Heart left ventricle (tissue), 16 donors: ENCODE measurements around the gene EMID1. TPM values are rescaled to one million over a fixed set of nuclear protein-coding genes. Genes with fewer than 3 reads are reported as not detected.

Source experiments
- ATAC-seq, 4 donors: fragments of 200-7000 bp; cut with Tn5 transposase; one replicate each; pipeline ENCODE4 v1.9.1; 2020 to 2022; ENCODE audit warnings: moderate library complexity in 4 of 4, mild to moderate bottlenecking in 3 of 4, moderate number of reproducible peaks in 1 of 4
- DNase-seq, 5 donors: peaks; one replicate each; pipeline ENCODE4 v3.0.0-alpha.2; 2020
- H3K27ac ChIP-seq, 12 donors: fragments of 200-600 bp; sonication (generic) in 4 of 12; one replicate each; pipeline versions ENCODE4 v1.5.0 to v1.8.0; 2016 to 2022; ENCODE audit warnings: mild to moderate bottlenecking in 2 of 12
- H3K27me3 ChIP-seq, 9 donors: fragments of 200-600 bp; sonication (generic) in 2 of 9; one replicate each; pipeline versions ENCODE4 v1.5.1 to v1.8.0; 2016 to 2022; ENCODE audit warnings: mild to moderate bottlenecking in 3 of 9
- H3K36me3 ChIP-seq, 9 donors: fragments of 200-600 bp; sonication (generic) in 2 of 9; one replicate each; pipeline versions ENCODE4 v1.5.0 to v1.8.0; 2018 to 2022; ENCODE audit warnings: mild to moderate bottlenecking in 2 of 9
- H3K4me1 ChIP-seq, 12 donors: fragments of 200-600 bp; sonication (generic) in 4 of 12; one replicate each; pipeline versions ENCODE4 v1.5.0 to v1.8.0; 2016 to 2022; ENCODE audit warnings: mild to moderate bottlenecking in 3 of 12
- H3K4me3 ChIP-seq, 12 donors: fragments of 200-600 bp; sonication (generic) in 4 of 12; one replicate each; pipeline versions ENCODE4 v1.5.0 to v1.8.0; 2017 to 2022; ENCODE audit warnings: mild to moderate bottlenecking in 9 of 12, moderate library complexity in 4 of 12
- H3K9me3 ChIP-seq, 12 donors: fragments of 200-600 bp; sonication (generic) in 4 of 12; one replicate each; pipeline versions ENCODE4 v1.5.0 to v1.8.0; 2016 to 2022; ENCODE audit warnings: mild to moderate bottlenecking in 1 of 12
- CTCF ChIP-seq, 12 donors: fragments of 200-600 bp; sonication (generic) in 4 of 12; IDR thresholded peaks; one replicate each; pipeline versions ENCODE4 v1.5.0 to v1.8.0; 2018 to 2022; ENCODE audit warnings: antibody characterized with exemption in 12 of 12, mild to moderate bottlenecking in 5 of 12
- POLR2A ChIP-seq, 2 donors: fragments of 450-650 bp; IDR thresholded peaks; one replicate each; pipeline ENCODE4 v1.6.1; 2017; ENCODE audit warnings: antibody characterized with exemption in 2 of 2, mild to moderate bottlenecking in 2 of 2, moderate library complexity in 2 of 2
- WGBS, 4 donors: extraction: QIAGEN DNeasy Blood & Tissue Kit in 2 of 4; methylation state at CpG; one replicate each; pipeline versions ENCODE4 v1.1.5 to v1.1.7; 2013 to 2018; 5-methylcytosine and 5-hydroxymethylcytosine counted together
- intact Hi-C, 10 donors: fragments of 100-400 bp; cut with DNase I; formaldehyde crosslinking; loops; one replicate each; pipeline versions ENCODE4 v1.11.1 to v1.14.2; 2022
- polyA plus RNA-seq, 2 donors: library from polyadenylated mRNA; stranded (reverse); fragments of 200-250 nt; gene quantifications; one replicate each; pipeline ENCODE4 v1.2.3, GENCODE V29; 2013
- total RNA-seq, 9 donors: library from RNA; depleted of rRNA in 2 of 9; stranded (reverse); fragments of >200 nt in 2 of 9; fragmentation: NEBNext Ultra II Directional in 3 of 9; extraction: Animal tissue kit (Norgen Biotek cat#: 25700) in 3 of 9; gene quantifications; one replicate each; pipeline versions ENCODE4 v1.1.0 to v1.2.4, GENCODE V29; 2016 to 2023
- donor health status: ischemic (EF 13 %, LVEDD 7.1; RV severe dilation, severe dysfunction).
- donor health status: healthy with polysubstance abuse.
- donor health status: DM: no; HTN: yes; CAD: no.
- donor health status: DM: no; HTN: no; CAD: no.
- donor health status: ischemic (EF 25% LVEDD 6.9; RV normal size, moderate dysfunction).
- donor health status: ischemic (EF 25% LVEDD 5.7; RV mildly dilated, moderate dysfunction).
- donor health status: healthy.
- donor health status: DM: yes; HTN: yes; CAD: no.
- donor health status: ischemic (EF 35%, LVEDD 5.7; RV mildly dilated, moderate dysfunction).
- donor health status: nonischemic (EF 11% LVEDD 7.7; RV severe dilation, severe dysfunction).
- donor health status: DM: yes; HTN: yes; CAD: no.
- donor health status: PGD.
- donor health status: ischemic (EF 29% LVEDD 5.4; RV normal size, mild dysfunction).
- donor health status: nonischemic (EF 23%, LVEDD 6.1; RV moderate dilation, normal function).

EMID1 gene
- total and polyA plus RNA-seq, 11 donors = 0.16 to 1.5 (median 0.32) TPM; not detected in 2

- TF ChIP-seq CTCF (IDR thresholded peaks at IDR 0.05) (no peak), POLR2A (IDR thresholded peaks at IDR 0.05) (no peak)
- Histone ChIP-seq H3K9me3 (no peaks in the 10 kb centered on the region), H3K4me1 (no peaks in the 10 kb centered on the region), H3K36me3 (no peaks in the 10 kb centered on the region), H3K27me3 (no peaks in the 10 kb centered on the region), H3K4me3 (no peak overlapping the region), H3K27ac (no peak overlapping the region)
- DNase-seq (peak in 1 of 5 donors; percentile 28), ATAC-seq (no peak)
- intact Hi-C loops = no loop called here
- WGBS, 4 donors = 95 to 100% (median 97%) methylated on average over 6 of the region's 6 CpGs
Measured at GRCh38 chr22:29214232-29214631, 8.5 kb downstream of the EMID1 start.

- no peak overlapping the region for H3K4me3 ChIP-seq
- no peak for DNase-seq
- H3K9me3 ChIP-seq = no peaks in the 10 kb centered on the region
- H3K27ac ChIP-seq = no peak overlapping the region
- ATAC-seq = no peak
- no peaks in the 10 kb centered on the region for H3K36me3 ChIP-seq
- WGBS, 4 donors = 94 to 95% (median 94%) methylated on average over 6 to 14 of the region's 14 CpGs
- H3K4me1 ChIP-seq = no peaks in the 10 kb centered on the region
- intact Hi-C loops = no loop called here
- no peaks in the 10 kb centered on the region for H3K27me3 ChIP-seq
- no peak for TF ChIP-seq CTCF (IDR thresholded peaks at IDR 0.05)
- TF ChIP-seq POLR2A (IDR thresholded peaks at IDR 0.05) = no peak
Measured at GRCh38 chr22:29215012-29215860, 9.5 kb downstream of the EMID1 start.

GRCh38 chr22:29216011-29216872, 10.5 kb downstream of the EMID1 start:
- TF ChIP-seq POLR2A (IDR thresholded peaks at IDR 0.05) (no peak), CTCF (IDR thresholded peaks at IDR 0.05) (no peak)
- WGBS, 4 donors = 85 to 89% (median 87%) methylated on average over 12 to 14 of the region's 14 CpGs
- no peaks in the 10 kb centered on the region for H3K27me3 ChIP-seq
- DNase-seq (no peak), ATAC-seq (no peak)
- H3K4me3 ChIP-seq = no peak overlapping the region
- no peaks in the 10 kb centered on the region for H3K36me3 ChIP-seq
- intact Hi-C loops = no loop called here
- H3K27ac ChIP-seq = no peak overlapping the region
- no peaks in the 10 kb centered on the region for H3K9me3 ChIP-seq
- no peaks in the 10 kb centered on the region for H3K4me1 ChIP-seq
